Neural crest cell (in vitro differentiated cells): ENCODE data around the gene AQP12B. TPM values are rescaled to one million over a fixed set of nuclear protein-coding genes. Genes with fewer than 3 reads are reported as not detected.
A peak's percentile ranks its signal among the peaks of the same experiment; 100 is the strongest.

ENCODE experiments used
- DNase-seq: peaks from one replicate; pipeline ENCODE4 v3.0.0; 2021; ENCODE audit warnings: low read depth, mixed read lengths, low spot score
- H3K27ac Mint-ChIP-seq: one replicate; pipeline ENCODE4 v1.8.0; 2021; ENCODE audit warnings: mild to moderate bottlenecking, mixed read lengths; ENCODE audit not compliant: unreplicated experiment
- H3K27me3 Mint-ChIP-seq: 2 replicates; pipeline ENCODE4 v1.8.0; 2021; ENCODE audit warnings: low read depth, mild to moderate bottlenecking, mixed read lengths
- H3K36me3 Mint-ChIP-seq: 2 replicates; pipeline ENCODE4 v1.8.0; 2021; ENCODE audit warnings: low read depth, mild to moderate bottlenecking, mixed read lengths
- H3K4me1 Mint-ChIP-seq: 2 replicates; pipeline ENCODE4 v1.8.0; 2021; ENCODE audit warnings: mixed read lengths
- H3K4me3 Mint-ChIP-seq: one replicate; pipeline ENCODE4 v1.8.0; 2021; ENCODE audit warnings: mild to moderate bottlenecking, mixed read lengths
- H3K9me3 Mint-ChIP-seq: 2 replicates; pipeline ENCODE4 v1.8.0; 2021; ENCODE audit warnings: mixed read lengths
- total RNA-seq: library from RNA; stranded (reverse); gene quantifications from 2 replicates; pipeline ENCODE4 v1.2.1, GENCODE V29; 2021
- TF ChIP-seq, protein P1 (sequence below): fragments of 200-600 bp; sonication (generic); conservative IDR thresholded peaks from 2 replicates; pipeline ENCODE4 v1.5.0; 2021; ENCODE audit warnings: antibody characterized with exemption, mild to moderate bottlenecking

The AQP12B gene
- total RNA-seq, 1 donor from 2014 or later = not detected

DNA sequence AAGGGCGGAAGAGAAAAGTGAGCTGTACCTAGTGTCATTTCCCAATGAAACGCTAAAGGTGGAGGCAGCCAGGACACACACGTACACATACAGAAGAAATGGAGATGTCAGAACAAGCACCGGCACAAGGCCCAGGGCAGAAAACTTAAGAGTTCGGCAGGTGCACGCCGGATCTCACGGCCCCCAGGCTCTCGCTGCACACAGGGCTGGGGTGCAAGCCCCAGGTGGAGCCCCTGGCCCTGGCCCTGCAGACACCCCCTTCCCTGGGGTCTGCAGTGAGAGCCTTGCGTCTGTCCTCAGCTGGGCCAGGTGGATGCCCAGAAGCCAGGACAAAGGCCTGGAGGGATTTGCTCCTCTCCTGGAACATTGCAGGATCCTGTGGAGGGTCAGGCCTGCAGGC lies 45.7 kb upstream of the AQP12B start:
- no peak overlapping the region for H3K4me3 Mint-ChIP-seq
- H3K27ac Mint-ChIP-seq = peak overlapping the region; percentile 83
- no peaks in the 10 kb centered on the region for H3K27me3 Mint-ChIP-seq
- H3K4me1 Mint-ChIP-seq = no peaks in the 10 kb centered on the region
- no peaks in the 10 kb centered on the region for H3K9me3 Mint-ChIP-seq
- DNase-seq = no peak
- no peaks in the 10 kb centered on the region for H3K36me3 Mint-ChIP-seq
- TF ChIP-seq, protein P1, sequence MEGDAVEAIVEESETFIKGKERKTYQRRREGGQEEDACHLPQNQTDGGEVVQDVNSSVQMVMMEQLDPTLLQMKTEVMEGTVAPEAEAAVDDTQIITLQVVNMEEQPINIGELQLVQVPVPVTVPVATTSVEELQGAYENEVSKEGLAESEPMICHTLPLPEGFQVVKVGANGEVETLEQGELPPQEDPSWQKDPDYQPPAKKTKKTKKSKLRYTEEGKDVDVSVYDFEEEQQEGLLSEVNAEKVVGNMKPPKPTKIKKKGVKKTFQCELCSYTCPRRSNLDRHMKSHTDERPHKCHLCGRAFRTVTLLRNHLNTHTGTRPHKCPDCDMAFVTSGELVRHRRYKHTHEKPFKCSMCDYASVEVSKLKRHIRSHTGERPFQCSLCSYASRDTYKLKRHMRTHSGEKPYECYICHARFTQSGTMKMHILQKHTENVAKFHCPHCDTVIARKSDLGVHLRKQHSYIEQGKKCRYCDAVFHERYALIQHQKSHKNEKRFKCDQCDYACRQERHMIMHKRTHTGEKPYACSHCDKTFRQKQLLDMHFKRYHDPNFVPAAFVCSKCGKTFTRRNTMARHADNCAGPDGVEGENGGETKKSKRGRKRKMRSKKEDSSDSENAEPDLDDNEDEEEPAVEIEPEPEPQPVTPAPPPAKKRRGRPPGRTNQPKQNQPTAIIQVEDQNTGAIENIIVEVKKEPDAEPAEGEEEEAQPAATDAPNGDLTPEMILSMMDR = no peak

DNA sequence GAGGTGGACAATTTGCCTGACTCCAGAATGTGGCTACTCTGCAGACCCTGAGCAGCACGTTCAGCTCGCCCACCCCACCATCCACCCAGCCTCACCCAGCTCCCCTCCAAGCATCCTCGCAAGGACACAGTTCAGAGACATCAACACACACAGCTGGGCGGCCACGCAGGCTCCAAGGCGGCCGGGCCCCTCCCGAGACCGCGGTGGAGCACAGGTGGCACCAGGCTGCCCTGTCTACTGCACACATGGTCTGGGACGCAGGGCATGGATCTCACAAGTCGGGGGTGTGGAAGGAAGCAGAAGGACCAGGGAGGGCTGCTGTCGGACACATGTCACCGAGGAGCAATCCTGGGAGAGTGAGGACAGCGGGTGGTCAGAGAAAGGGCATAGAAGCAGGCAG lies 45.2 kb upstream of the AQP12B start:
- Mint-ChIP-seq H3K36me3 (no peaks in the 10 kb centered on the region), H3K27me3 (no peaks in the 10 kb centered on the region), H3K9me3 (no peaks in the 10 kb centered on the region), H3K27ac (peak overlapping the region; percentile 83), H3K4me1 (no peaks in the 10 kb centered on the region), H3K4me3 (no peak overlapping the region)
- TF ChIP-seq, protein P1 = no peak
- no peak for DNase-seq

DNA sequence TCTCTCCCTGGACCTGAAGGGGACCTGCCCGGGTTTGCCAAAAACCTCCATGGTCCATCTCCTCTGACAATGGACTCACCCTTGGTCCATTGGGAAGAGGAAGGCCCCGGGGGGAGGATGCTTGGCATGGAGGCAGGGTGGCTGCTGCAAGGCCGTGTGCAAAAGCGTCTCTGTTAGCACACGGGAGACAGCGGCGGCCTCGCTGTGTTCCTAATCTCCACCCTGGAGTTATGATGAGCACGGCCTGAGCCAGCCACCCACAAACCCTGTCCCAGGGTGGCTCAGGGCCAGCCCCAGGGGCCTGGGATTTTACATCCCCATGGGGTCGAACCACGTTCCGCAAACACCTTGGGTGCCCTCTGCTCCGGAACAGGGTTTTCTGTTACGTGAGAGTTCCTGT lies 44.8 kb upstream of the AQP12B start:
- Mint-ChIP-seq H3K4me1 (no peaks in the 10 kb centered on the region), H3K9me3 (no peaks in the 10 kb centered on the region), H3K27me3 (no peaks in the 10 kb centered on the region), H3K36me3 (no peaks in the 10 kb centered on the region), H3K4me3 (no peak overlapping the region), H3K27ac (no peak overlapping the region)
- no peak for DNase-seq
- TF ChIP-seq, protein P1 = no peak

DNA sequence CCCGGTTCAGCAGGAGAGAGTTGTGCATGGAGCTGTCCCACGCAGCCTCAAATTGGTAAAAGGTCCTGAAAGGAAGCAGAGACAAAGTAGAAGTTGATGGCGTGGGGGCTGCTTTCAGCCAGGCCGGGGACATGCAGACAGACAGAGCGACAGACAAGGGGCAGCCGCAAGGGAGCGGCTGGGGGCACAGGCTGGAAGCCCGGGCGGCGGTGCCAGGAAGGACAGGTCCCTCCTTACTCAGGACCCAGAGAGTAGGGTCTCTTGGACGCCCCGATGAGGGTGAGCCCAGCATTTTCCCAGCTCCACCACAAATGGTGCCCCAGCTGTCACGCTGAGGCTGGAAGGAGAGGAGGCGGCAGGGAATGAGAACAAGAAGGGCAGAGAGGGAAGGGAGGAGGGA lies 44.2 kb upstream of the AQP12B start:
- DNase-seq = no peak
- Mint-ChIP-seq H3K4me3 (no peak overlapping the region), H3K27me3 (no peaks in the 10 kb centered on the region), H3K36me3 (no peaks in the 10 kb centered on the region), H3K4me1 (no peaks in the 10 kb centered on the region), H3K9me3 (no peaks in the 10 kb centered on the region), H3K27ac (peak overlapping the region; percentile 57)
- TF ChIP-seq, protein P1 = no peak

DNA sequence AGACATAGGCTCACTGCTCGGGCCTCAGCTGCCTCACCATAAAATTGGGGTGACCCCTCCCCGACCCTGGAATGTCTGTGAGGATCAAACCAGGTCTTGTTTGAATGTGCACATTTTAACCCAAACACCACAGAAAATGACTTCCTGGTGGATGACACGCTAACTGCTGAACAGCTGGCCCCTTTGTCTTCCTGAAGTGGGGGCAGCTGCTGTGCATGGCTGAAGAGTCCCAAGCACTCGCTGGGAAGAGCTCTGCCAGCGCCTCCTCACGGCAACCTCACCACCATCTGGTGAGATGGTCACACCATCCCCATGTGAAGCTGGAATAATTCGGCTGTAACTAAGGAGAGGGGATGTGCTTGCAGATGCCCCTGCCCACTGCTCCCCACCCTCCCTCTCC lies 43.0 kb upstream of the AQP12B start:
- Mint-ChIP-seq H3K9me3 (no peaks in the 10 kb centered on the region), H3K27me3 (no peaks in the 10 kb centered on the region), H3K36me3 (no peaks in the 10 kb centered on the region), H3K4me1 (no peaks in the 10 kb centered on the region), H3K4me3 (no peak overlapping the region), H3K27ac (peak overlapping the region; percentile 12)
- DNase-seq = no peak
- TF ChIP-seq, protein P1 = no peak

DNA sequence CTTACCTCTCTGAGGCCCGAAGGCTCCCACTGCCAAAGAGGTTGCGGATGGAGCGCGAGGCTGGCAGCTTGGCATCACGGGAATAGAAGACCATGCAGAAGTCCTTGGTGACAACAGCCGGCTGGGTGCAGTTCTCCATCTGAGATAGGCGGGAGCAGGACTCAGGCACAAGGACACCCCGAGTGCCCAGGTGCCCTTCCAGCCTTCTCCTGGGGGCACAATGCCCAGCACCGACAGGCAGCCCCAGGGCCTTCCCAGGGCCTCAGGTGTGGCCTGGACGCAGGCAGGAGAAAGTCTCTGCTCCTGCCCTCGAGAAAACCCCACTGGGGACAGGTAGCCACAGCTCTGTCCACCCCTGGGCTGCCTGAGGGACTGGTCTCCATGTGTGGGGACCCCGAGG lies 42.6 kb upstream of the AQP12B start:
- Mint-ChIP-seq H3K4me3 (no peak overlapping the region), H3K27me3 (no peaks in the 10 kb centered on the region), H3K36me3 (no peaks in the 10 kb centered on the region), H3K27ac (no peak overlapping the region), H3K9me3 (no peaks in the 10 kb centered on the region), H3K4me1 (no peaks in the 10 kb centered on the region)
- no peak for DNase-seq
- TF ChIP-seq, protein P1 = no peak
